ENCODE data around the gene SP100. TPM values are rescaled to one million over a fixed set of nuclear protein-coding genes. Genes with fewer than 3 reads are reported as not detected.

SP100 gene
- total RNA-seq, 1 donor from 2014 or later = not detected

GRCh38 chr2:230439590-230439989 lies 23.6 kb downstream of the SP100 start:
- Mint-ChIP-seq H3K4me1 (ENCODE audit: low read depth, unreplicated experiment) (no peaks in the 10 kb centered on the region), H3K27ac (ENCODE audit: unreplicated experiment) (no peak overlapping the region), H3K27me3 (ENCODE audit: unreplicated experiment) (no peaks in the 10 kb centered on the region), H3K36me3 (ENCODE audit: unreplicated experiment) (no peaks in the 10 kb centered on the region), H3K9me3 (ENCODE audit: unreplicated experiment) (no peaks in the 10 kb centered on the region), H3K4me3 (ENCODE audit: unreplicated experiment) (no peak overlapping the region)
- no peak for TF ChIP-seq CTCF (IDR thresholded peaks at IDR 0.05; ENCODE audit: partially characterized antibody, unreplicated experiment)
- no peak for DNase-seq

- Mint-ChIP-seq H3K27me3 (ENCODE audit: unreplicated experiment) (no peaks in the 10 kb centered on the region), H3K4me1 (ENCODE audit: low read depth, unreplicated experiment) (no peaks in the 10 kb centered on the region), H3K4me3 (ENCODE audit: unreplicated experiment) (no peak overlapping the region), H3K36me3 (ENCODE audit: unreplicated experiment) (no peaks in the 10 kb centered on the region), H3K9me3 (ENCODE audit: unreplicated experiment) (no peaks in the 10 kb centered on the region), H3K27ac (ENCODE audit: unreplicated experiment) (no peak overlapping the region)
- no peak for DNase-seq
- no peak for TF ChIP-seq CTCF (IDR thresholded peaks at IDR 0.05; ENCODE audit: partially characterized antibody, unreplicated experiment)
Measured at GRCh38 chr2:230441227-230441897, 25.4 kb downstream of the SP100 start.

- H3K27me3 Mint-ChIP-seq (ENCODE audit: unreplicated experiment) = no peaks in the 10 kb centered on the region
- H3K4me1 Mint-ChIP-seq (ENCODE audit: low read depth, unreplicated experiment) = no peaks in the 10 kb centered on the region
- TF ChIP-seq CTCF (IDR thresholded peaks at IDR 0.05; ENCODE audit: partially characterized antibody, unreplicated experiment) = no peak
- no peaks in the 10 kb centered on the region for H3K9me3 Mint-ChIP-seq (ENCODE audit: unreplicated experiment)
- H3K4me3 Mint-ChIP-seq (ENCODE audit: unreplicated experiment) = no peak overlapping the region
- H3K36me3 Mint-ChIP-seq (ENCODE audit: unreplicated experiment) = no peaks in the 10 kb centered on the region
- H3K27ac Mint-ChIP-seq (ENCODE audit: unreplicated experiment) = no peak overlapping the region
- DNase-seq = no peak
Measured at GRCh38 chr2:230443541-230443940, 27.5 kb downstream of the SP100 start.

- no peak overlapping the region for H3K4me3 Mint-ChIP-seq (ENCODE audit: unreplicated experiment)
- H3K27ac Mint-ChIP-seq (ENCODE audit: unreplicated experiment) = no peak overlapping the region
- H3K27me3 Mint-ChIP-seq (ENCODE audit: unreplicated experiment) = no peaks in the 10 kb centered on the region
- no peaks in the 10 kb centered on the region for H3K4me1 Mint-ChIP-seq (ENCODE audit: low read depth, unreplicated experiment)
- no peaks in the 10 kb centered on the region for H3K36me3 Mint-ChIP-seq (ENCODE audit: unreplicated experiment)
- no peak for TF ChIP-seq CTCF (IDR thresholded peaks at IDR 0.05; ENCODE audit: partially characterized antibody, unreplicated experiment)
- DNase-seq = no peak
- no peaks in the 10 kb centered on the region for H3K9me3 Mint-ChIP-seq (ENCODE audit: unreplicated experiment)
Measured at GRCh38 chr2:230444832-230445231, 28.8 kb downstream of the SP100 start.

- no peaks in the 10 kb centered on the region for H3K4me1 Mint-ChIP-seq (ENCODE audit: low read depth, unreplicated experiment)
- H3K36me3 Mint-ChIP-seq (ENCODE audit: unreplicated experiment) = no peaks in the 10 kb centered on the region
- H3K27me3 Mint-ChIP-seq (ENCODE audit: unreplicated experiment) = no peaks in the 10 kb centered on the region
- H3K27ac Mint-ChIP-seq (ENCODE audit: unreplicated experiment) = no peak overlapping the region
- no peak for TF ChIP-seq CTCF (IDR thresholded peaks at IDR 0.05; ENCODE audit: partially characterized antibody, unreplicated experiment)
- H3K9me3 Mint-ChIP-seq (ENCODE audit: unreplicated experiment) = no peaks in the 10 kb centered on the region
- H3K4me3 Mint-ChIP-seq (ENCODE audit: unreplicated experiment) = no peak overlapping the region
- no peak for DNase-seq
Measured at GRCh38 chr2:230447036-230447435, 31.0 kb downstream of the SP100 start.

Measured in glutamatergic neuron (in vitro differentiated cells).